ENCODE measurements around the gene SSR4. TPM values are rescaled to one million over a fixed set of nuclear protein-coding genes. Genes with fewer than 3 reads are reported as not detected.

Gene SSR4
- total RNA-seq, 1 experiment from 2014 or later = 107 TPM

DNA sequence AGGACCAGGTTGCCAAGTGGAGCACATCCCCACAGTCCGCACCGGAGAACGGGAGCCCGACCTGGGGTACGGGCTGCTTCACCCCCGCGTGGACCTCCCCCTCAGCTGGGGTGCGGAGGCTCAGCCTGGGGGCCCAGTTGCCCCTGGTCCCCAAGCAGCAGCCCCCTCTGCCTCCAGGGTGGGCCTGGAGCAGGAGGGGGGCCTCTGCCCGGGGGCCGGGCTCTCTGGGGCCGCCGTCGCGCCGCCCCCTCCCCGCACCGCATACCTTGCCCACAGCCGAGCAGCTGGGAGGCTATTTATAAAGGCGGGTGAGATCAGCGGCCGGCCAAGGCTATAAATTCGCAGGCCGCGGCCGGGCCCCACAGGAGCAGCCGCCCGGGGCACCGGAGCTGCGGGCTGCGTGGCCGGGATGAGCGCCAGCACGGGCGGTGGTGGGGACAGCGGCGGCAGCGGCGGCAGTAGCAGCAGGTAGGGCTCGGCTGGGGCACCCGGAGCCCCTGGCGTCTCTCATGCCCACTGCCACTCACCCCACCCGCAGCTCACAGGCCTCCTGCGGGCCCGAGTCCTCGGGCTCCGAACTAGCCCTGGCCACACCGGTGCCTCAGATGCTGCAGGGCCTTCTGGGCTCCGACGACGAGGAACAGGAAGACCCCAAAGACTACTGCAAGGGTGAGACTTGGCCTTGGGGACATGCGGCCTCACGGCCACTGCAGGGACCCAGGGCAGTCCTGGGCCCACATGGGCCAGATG is 13.6 kb upstream of the SSR4 start, which contains the start of gene SRPK3:
Gene SRPK3 (plus strand): TSS at position 364 of the 750 bp plus-strand sequence. CDS start 46 bp downstream, at position 410.
- no peak for DNase-seq (ENCODE audit: low read depth)

DNA sequence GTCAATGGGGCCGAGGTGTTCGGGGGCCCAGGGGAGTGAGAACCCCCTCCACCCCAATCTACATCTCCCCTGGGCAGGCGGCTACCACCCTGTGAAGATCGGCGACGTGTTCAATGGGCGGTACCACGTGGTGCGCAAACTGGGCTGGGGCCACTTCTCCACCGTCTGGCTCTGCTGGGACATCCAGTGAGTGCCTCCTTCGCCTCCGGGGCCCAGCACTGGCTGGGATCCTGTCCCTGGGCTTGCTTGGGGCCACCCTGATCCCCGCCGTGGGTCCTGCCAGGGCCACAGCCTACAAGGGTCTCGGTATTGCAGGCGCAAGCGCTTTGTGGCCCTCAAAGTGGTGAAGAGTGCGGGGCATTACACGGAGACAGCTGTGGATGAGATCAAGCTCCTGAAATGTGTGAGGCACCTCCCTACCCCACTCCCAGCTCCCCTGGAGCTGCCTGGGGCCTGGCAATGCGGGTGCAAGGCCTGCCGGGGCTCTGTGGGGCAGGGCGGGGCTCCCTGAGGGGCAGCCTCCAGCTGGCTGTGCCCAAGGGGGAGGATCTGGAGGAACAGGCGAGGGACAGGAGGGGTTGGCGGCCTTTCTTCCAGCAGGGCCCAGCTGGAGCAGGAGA is 12.9 kb upstream of the SSR4 start:
- peak; percentile 38 for DNase-seq (ENCODE audit: low read depth)

DNA sequence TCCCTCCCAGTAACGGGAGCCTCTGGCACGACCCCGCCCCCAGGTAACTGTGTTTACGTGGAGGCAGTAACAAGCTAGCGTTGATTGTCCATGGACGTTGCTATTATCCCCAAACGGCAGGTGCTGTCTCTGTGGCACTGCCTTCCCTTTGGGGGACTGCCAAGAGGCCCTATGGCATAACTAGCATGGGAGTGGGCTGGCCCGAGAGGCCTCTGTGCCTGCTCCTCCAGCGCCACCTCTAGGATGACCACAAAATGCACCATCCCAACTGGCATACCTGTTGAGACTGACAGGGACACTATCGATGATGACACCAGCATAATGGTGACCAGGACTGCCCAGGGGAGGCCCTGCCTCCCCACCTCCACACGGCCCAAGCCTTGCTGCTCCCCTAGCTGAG is 12.2 kb upstream of the SSR4 start:
- DNase-seq (ENCODE audit: low read depth) = peak; percentile 24

DNA sequence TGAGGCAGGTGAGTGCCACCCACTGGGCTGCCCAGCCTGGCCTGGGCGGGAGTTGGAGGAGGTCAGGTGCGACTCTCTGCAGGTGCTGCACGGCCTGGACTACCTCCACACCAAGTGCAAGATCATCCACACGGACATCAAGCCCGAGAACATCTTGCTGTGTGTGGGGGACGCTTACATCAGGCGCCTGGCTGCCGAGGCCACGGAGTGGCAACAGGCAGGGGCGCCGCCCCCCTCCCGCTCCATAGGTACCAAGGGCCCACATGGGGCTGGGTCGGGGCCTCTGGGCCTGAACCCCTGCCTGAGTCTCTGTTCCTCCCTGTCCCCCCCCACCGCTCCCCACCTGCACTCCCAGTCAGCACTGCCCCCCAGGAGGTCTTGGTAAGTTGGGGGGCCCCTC is 11.6 kb upstream of the SSR4 start:
- no peak for DNase-seq (ENCODE audit: low read depth)

DNA sequence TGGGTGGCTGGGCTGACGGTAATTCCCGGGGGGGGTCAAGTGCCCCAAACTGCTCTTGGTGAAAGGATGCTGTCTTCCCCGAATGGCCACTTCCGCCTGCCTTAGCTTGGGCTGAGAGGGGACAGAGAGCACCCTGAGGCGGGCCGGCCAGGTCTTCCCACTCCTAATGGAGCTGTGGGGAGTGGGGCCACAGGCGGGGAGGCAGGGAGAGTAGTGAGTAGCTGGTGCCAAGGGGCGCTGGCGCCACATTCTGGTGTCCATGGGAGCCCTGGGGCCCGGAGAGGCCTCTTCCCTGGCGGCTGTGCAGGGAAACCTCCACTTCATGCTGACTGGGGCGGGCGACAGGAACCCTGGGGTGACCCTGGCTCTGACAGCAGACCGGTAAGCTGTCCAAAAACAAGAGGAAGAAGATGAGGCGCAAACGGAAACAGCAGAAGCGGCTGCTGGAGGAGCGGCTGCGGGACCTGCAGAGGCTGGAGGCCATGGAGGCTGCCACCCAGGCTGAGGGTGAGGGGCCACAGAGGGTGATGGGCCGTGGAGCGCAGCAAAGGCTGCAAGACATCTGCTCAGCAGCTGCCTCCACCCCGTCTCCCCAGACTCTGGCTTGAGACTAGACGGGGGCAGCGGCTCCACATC is 11.0 kb upstream of the SSR4 start:
- no peak for DNase-seq (ENCODE audit: low read depth)

DNA sequence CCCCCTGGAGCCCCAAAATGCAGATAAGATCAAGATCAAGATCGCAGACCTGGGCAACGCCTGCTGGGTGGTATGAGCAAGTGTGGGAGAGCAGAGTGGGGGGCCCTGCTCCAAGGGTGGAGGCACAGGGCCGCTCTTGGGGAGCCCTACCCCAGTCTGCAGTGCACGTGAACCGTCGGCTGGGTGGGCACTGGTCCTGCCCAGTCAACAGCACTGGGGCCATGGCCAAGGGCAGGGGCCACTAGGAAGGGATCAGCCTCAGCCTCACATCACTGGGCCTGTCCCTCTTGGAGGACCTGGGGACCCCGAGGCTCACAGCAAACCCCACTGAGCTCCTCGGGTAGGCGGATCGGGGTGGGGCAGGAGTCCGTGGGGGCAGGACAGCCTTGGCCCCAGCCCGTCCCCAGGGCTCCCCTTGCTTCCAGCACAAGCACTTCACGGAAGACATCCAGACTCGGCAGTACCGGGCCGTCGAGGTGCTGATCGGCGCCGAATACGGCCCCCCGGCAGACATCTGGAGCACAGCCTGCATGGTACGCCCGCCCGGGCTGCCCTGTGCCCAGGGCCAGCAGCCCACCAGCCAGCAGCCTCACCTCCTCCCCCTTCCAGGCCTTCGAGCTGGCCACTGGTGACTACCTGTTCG is 10.0 kb upstream of the SSR4 start:
- no peak for DNase-seq (ENCODE audit: low read depth)

DNA sequence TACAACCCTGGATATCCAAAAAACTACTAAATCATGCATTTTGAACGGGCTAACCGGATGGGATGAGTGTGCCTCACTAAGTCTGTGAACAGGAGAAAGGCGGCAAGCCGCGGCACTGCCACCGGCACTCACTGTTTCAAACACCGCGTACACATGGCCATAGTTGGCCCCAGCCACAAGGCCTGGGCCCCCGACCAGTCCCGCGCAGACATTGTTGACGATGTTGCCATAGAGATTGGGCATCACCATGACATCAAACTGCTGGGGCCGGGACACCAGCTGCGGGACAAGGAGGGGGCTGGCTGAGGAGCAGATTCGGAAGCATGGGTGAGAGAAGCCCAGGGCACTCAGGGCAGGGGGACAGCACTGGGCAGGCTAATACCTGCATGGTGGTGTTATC is 7.8 kb upstream of the SSR4 start:
- DNase-seq (ENCODE audit: low read depth) = no peak

DNA sequence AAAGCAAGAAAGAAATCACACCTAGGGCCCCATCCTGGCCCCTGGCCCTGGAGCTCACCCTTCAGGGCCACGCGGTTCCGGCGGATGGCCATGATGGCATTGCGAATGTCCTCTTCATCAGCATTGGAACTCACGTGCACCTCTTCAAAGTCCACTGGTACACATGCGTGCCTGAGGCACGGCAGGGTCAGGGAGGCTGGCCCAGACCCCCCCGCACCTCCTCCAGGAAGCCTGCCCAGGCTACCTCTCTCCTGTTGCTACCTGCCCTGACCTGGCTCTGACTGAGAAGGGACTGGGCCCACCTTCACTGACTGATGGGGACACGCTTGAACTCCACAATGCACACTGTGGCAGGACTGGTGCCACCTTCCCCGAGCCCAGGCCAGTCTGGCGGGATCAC is 4.8 kb upstream of the SSR4 start:
- no peak for DNase-seq (ENCODE audit: low read depth)

DNA sequence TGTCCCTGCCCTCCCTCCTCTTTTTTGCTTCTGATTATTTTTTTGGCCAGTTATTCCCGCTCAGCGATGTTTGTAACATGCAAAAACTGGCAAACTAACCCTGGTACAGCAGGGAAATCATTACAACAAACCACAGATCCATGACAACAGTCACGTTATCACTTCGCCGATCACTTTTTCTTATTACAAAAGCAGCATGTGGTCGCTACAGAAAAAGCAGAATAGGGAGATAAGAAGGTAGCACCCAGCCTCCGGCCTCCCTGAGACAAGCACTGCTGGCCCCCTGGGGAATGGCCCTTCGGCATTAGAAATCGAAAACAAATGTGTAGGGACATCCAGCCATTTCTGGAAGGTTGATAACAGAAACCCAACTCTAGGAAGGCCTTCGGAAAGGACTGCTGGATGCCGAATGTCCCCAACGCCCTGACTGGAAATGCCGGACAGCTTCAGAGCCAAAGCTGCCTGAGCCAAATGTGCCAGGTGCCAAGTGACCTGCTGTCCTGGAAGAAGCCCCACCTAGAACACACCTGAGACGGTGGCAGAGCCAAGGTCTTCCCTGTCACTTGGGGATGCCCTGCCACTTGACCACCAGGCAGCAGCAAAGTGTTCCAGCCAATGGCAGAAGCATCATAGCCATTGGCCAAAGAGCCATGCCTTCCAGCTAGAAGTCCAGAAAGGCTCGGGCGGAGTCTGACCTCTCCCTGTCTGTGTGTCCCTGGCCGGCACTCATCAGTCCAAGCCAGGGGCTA is 3.2 kb upstream of the SSR4 start:
- no peak for DNase-seq (ENCODE audit: low read depth)

DNA sequence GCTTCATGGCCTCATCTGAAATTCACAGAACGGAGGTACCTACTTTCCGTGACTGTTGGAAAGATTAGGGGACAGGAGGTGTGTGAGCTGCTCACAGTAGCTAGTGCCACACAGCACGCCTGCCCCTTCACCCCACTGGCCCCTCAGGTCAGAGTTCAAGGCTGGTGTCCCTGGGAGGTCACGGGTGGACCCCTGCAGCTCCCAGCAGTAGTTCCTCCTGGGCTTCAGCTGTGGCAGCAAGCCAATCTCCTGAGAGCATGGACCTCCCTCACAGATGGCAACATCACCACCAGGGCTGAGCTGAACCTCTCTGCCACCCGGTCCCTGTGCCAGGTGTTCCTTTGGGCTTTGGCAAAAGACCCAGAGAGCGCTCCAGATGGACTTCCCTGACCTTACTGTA is 2.1 kb upstream of the SSR4 start:
- DNase-seq (ENCODE audit: low read depth) = no peak

DNA sequence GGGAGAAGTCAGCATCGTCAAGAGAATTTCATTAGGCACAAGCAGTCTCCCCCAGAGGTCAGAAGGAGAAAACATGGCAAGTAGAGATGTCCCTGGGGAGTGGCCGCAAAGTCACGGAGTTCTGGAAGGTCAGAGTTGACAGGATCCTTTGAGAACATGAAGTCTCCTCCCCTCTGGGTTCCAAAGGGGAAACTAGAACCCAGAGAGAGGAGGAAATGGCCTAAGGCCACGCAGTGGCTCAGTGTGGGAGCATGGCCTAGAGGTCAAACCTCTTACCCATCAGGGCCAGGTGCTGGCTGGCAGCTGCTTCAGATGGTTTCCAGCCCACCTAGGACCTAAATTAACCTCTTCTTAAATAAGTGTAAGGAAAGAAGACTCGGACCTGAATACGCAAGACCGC is 1.2 kb upstream of the SSR4 start:
- no peak for DNase-seq (ENCODE audit: low read depth)

DNA sequence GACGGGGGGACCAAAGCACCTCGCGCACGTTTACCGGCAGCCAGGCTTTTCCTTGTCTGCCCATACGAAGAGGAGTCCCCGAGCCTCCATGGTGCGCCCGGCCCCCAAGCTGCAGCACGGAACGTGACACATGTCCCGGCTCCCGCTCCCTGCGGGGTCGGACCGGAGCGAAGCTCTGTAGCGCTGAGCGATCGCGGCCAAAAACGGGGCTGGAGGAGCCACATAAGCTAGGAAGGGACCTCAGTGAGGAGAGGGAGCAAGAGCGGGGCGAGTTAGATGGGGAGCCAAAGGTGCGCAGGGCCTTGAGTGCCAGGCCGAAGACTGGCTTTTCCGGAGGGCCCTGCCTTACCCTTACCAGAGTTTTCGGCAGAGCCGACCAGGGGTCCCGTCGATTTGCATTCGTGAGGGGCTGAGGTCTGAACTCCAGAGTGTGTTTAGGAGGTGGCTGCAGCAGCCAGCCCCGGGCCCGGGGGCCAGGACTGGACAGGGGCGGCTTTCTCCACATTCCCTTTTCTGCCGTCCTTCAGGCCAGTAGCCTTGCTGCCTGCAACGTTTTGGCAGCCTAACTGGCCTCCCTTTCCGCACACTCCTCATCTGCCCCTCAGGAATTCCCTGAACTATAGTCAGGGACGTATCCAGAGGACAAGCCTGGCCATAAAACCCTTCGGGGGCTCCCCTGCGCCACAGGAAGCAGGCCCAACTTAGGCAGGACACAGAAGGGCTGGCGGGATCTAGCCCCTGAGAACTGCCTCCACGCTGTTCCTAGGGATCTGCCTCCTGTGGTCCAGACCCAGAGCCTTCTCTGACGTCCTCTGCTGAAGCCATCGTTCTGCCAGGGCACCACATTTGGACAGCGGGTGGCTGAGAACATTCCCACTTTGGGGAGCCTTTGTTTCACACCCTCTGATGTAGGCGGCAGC is 689 bp downstream of the SSR4 start:
- DNase-seq (ENCODE audit: low read depth) = no peak

DNA sequence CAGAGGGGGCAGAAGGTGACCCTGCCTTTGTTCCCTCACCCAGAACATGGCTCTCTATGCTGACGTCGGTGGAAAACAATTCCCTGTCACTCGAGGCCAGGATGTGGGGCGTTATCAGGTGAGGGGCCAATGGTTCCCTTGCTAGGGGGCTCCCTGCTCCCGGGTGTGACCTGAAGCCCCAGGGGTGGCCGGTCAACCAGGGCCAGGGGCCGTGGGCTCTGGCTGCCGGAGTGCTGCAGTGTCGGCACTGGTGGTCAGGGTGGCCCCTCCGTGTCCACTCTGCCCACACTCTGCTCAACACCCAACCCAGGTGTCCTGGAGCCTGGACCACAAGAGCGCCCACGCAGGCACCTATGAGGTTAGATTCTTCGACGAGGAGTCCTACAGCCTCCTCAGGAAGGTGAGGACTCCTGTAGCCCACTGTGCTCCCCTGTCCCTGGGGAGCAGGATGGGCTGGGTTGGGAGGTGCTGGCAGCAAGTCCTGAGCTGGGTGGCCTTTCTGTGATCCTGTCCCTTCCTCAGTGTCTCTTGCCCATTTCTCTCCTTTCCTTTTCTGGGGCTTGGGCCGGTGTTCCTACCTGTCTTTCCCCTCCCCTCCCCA is 3.0 kb downstream of the SSR4 start:
- DNase-seq (ENCODE audit: low read depth) = no peak

DNA sequence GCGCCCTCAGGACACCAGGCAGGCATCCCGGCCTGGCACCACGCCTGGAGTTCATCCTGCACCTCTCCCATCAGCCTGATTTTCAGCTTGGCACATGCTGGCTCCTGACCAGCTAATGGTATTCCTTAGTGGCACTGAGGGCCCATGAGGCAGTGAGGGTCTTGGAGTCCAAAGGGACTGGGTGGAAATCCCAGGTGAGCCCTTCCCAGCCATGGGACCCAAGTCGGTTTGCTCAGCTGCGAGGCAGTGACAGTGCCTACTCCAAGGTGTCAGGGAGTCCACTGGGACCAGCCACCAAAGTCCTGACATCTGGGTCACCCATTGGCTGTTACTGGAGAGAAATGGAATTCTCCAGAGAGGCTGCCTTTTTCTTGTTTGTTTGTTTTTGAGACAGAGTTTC is 4.9 kb downstream of the SSR4 start:
- DNase-seq (ENCODE audit: low read depth) = no peak

DNA sequence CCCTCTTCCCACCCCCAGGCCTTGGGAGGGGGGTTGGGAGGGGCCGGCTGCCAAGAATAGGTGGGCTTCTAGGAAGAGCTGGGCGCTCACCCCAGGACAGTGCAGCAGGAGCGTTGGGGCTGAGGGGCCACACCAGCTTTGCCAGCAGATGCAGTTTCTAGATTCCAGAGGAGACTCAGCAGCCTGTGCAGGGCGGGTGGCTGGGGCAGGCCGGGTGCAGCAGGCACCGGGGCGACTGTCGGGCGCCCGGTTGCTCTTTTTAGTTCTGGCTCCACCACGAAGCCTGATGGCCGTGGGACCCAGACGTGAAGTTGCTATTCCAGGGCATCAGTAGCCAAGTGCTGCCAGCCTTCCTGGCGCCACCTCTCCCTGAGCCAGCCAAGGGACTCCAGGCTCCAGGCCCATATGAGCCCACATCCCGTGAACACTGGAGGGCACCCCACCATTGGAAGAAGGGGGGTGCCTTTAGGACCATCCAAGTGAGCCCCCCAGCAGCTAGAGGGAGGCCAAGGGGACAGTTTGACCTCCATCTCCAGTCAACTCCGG is 5.8 kb downstream of the SSR4 start:
- DNase-seq (ENCODE audit: low read depth) = no peak

DNA sequence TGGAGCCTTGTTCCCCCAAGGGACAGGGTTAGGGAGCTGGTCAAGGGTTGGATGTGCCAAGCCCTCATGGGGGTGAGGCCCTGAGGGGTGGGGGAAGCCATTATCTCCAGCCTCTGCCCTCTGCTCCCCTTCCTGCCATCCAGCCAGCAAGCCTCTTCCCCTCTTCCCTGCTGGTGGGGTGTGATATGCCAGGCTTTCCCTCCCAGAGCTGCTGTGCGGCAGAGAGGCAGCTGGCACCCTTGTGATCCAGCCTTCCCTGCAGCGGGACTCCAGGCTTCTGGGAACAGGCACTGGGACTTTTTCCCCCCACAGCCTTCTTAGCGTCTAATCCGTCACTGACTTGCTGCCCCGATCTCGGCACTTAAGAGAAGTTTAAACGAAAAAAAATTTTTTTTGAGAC is 6.3 kb downstream of the SSR4 start:
- DNase-seq (ENCODE audit: low read depth) = no peak

DNA sequence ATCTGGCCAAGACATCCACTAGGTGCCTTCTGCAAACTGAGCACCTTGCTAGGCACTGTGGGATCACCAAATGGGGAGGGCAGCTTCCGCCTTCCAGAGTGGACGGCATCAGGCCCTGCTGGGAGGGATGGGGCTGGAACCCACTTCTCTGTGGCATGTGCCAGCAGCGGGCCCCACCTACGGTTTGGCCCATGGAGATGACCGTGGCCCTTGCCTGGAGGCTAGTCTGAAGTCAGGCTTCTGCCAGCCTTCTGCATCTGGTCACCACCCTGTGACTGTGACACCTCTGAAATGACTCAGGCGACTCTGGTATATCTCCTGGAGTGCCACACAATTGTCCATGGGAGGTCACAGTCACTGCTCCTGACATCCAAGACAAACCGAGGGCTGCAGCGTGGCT is 7.2 kb downstream of the SSR4 start:
- no peak for DNase-seq (ENCODE audit: low read depth)

DNA sequence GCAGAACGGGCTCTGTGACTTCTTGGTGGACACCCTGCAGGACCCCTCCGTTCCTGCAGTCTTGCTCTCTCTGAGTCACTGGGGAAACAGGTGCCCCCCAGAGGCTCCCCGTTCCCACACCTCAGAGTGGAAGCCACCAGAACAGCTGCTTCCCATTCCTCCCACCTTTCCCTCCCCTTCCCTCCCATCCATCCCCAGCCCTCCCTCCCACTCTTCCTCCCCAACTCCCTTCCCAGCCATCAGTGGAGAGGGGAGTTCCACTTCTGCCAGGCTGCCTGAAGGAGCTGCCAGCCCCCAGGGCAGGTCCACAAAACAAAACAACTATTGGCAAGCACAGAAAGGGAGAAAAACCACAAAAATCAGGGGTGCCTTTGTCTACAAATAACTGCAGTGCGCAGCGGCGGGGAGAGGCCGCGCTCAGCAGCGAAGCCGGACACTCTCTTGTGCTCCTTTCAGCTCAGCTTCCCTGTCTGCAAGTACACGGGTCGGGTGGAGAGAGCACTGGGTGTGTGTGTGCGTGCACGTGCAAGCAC is 8.1 kb downstream of the SSR4 start:
- DNase-seq (ENCODE audit: low read depth) = no peak

DNA sequence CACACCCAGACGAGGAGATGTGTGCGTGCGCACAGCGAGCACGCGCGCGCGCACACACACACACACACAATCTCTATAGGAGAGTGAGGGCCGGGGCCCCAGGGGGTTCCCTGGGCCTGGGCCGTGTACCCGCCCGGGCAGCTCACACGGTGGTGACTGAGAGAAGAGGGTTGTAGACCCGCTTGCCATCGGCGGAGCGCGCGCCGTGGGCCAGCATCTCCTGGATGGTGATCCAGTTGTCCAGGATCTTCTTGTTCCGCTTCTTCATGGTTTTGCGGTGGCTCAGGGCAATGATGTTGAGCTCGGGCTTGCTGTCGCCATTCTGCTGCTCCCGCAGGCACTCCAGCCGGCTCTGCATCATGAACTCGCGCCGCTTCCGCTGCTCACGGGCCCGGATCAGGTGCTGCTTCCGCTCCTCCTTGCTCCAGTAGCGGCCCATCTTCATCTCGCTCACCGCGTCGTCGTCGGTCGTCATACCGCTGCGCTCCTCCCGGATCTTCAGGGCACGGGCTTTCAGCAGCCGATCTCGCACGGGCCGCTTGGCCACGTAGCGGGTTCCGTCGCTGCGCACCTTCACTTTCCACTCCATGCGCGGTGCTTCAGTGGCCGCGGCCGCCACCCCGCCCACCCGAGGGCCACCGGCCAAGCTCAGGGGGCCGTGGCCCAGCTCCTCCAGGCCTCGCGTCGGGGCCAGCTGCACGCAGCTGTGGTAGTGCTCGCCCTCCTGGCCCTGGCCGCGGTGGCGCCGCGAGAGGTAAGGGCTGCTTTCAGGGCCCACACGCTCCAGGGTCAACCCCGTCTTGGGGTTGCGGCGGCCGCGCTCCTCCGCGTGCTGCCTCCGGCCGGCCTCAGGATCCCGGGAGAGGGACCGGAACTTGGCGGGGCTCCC is 9.0 kb downstream of the SSR4 start:
- DNase-seq (ENCODE audit: low read depth) = no peak
